NOMO-1 treated with DMSO at 0.1 percent for 48 hours (cell line): ENCODE results near the gene COX4I1.

ENCODE experiments used
- DNase-seq: peaks from one replicate; lab custom pipeline; 2025; ENCODE audit not compliant: unreplicated experiment; lab: John Stamatoyannopoulos, UW

The COX4I1 gene

DNA sequence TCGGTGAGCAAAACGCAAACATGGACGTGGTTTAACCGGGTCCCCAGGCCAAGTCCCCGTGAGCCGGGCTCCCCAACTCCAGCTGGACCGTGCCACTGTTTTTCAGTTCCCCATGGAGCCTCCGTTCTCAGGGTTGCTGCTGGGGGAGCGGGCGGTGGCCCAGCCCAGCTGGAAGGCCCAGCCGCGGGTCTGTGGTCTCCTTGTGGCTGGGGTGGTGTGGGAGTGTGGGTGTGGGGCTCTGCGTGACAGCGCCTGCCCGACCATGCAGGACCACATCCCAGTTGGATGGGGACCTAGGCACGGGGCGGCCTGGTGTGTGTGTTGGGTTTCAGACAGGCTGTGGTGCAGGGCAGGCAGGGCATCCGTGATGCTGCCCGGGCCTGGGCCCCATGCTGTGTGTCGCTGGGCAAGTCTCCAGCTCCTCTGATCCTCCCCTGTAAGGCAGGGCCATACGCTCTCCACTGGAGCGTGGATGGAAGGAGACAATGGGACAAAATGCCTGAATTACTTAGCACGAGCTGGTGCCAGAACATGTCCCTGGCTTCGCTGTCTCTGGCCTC, 40.3 kb downstream of the COX4I1 start:
- DNase-seq: no peak

DNA sequence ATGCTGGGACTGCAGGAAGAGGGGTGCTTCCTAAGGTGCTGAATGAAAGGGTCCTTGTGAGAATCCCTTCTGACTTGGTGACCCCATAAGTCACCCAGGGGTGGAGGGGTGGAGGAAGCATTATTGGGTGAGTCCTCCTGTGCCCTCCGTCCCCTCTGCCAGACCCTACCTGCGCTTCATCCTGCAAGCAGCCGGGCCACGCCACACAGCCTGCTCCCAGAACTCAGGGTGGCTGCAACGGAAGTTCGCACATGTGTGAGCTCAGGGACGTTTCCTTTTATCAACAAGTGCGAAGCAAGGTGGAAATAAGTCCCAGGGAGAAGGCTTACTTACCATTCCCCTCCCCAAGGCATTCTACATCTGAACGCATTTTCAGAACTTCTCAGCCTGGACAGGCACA, 40.9 kb downstream of the COX4I1 start:
- no peak for DNase-seq

DNA sequence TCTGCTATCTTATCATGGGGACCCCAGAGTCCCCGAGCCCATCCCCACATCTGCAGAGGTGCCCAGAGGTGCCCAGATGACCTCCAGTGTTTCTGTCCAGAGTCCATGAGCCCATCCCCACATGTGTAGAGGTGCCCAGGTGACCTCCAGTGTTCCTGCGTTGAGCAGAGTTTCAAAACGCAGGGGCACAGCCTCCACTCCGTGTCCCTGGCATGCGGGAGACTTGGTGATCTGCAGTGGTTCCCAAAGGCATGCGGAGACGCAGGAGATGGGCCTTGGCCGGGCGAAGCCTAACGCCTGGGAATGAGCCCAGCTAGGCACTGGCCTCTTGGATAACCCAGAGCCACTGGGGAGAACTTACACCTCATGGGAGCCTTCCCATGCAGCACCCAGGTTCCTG, 41.3 kb downstream of the COX4I1 start:
- DNase-seq: no peak

DNA sequence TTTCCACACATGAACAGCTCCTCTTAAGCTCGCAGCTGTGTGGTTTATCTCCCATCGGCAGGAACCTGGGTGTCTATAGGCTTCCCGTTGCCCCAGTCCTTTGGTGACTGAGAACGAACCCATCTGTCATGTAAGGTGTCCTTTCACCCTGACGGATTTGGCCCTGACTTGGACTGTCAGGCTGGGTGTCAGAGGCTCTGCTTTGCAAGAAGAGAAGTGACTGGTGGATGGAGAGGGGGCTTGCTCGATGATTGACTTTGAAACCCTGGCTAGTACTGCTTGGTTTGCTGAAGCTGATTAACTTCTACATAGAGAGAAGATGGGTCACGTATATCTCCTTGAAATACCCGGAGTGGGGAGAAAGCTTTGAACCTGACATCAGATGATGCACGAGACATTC, 42.9 kb downstream of the COX4I1 start:
- no peak for DNase-seq

DNA sequence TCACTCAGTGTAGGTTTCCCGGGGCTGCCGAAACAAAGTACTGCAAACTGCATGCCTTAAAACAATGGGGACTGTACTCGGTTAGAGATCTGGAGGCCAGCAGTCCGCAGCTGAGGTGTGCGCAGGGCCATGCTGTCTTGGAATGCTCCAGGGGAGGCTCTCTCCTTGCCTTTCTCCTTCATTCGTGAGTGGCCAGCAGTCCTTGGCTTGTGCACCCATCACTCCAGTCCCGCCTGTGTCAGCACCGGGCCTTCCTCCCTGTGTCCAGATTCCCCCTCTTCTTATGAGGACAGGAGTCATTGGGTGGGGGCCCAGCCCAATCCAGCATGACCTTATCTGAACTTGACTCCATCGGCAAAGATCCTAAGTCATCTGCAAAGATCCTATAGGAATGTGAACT, 43.4 kb downstream of the COX4I1 start:
- no peak for DNase-seq

DNA sequence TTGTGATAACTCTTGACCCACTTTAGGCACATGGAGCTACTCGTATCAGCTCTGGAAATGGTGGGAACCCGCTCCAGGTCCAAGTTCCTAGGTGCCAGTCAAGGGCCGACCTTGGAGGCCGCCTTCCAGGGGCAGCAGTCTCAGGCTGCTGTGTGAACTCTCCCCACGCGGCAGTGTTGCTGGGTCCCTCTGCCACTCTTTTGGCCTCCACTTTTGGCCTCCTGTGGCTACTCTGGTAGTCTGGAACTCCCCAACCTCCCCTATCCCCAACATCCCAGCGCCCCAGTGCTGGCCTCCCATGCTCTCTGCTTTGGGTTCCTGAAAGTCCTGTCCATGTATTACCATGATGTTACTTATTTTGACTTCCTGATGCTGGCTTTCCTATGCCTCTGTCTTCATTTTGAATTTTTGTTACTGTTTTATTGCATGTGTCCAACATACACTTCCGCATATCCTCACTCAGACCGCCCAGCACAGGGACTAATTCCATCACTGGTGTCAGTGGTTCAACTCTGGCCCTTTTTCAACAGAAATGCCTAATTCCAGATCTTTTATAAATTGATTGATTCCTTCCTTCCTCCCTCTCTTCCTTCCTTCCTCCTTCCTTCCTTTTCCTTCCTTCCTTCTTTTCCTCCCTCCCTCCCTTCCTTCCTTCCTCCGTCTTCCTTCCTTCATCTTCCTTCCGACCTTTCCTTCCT, 44.1 kb downstream of the COX4I1 start:
- DNase-seq: no peak

DNA sequence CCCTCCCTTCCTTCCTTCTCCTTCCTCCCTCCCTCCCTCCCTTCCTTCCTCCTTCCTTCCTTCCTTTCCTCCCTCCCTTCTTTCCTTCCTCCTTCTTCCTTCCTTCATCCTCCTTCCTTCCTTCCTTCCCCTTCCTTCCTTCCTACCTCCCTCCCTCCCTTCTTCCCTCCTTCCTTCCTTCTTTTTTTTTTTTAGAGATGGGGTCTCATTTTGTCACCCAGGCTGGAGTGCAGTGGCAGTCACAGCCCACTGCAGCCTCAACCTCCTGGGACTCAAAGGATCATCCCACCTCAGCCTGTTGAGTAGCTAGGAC, 44.6 kb downstream of the COX4I1 start:
- DNase-seq: no peak

DNA sequence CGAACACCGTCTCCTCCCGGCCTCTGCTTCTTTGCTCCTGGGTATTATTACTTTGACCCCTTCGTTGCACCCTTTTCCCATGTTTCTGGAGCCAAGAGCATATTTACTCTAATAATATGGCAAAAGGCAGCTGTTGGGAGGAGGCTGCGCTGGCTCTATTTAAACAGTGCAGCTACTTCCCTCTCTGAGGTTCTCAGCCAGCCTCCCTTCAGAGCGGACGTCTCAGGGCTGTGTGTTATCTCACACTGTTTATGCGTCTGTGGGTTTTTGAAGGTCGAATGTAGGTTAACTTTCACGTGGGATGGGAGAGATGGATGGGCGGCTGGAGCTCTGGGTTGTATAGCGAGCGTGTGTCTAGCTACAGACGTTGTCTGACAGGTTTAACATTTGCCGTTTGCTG, 45.3 kb downstream of the COX4I1 start:
- peak; percentile 35 for DNase-seq

DNA sequence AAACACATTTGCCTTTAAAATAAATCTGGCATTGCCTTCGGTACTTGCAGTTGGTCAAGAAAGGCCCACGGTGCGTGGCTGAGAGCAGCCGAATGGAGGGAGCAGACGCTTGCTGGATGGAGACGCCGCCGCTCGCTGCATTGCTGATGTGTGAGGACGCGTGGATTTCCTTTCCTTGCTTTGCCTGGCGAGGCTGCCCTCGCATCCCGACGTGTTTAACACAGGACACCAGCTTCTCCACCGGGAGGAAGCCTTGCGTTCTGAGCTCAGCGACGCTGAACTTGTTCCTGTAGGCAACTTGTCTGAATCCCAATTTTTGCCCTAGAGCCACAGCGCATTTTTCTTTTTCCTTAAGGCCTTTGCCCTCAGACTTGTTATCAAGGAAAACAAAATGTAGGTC, 45.8 kb downstream of the COX4I1 start:
- no peak for DNase-seq

DNA sequence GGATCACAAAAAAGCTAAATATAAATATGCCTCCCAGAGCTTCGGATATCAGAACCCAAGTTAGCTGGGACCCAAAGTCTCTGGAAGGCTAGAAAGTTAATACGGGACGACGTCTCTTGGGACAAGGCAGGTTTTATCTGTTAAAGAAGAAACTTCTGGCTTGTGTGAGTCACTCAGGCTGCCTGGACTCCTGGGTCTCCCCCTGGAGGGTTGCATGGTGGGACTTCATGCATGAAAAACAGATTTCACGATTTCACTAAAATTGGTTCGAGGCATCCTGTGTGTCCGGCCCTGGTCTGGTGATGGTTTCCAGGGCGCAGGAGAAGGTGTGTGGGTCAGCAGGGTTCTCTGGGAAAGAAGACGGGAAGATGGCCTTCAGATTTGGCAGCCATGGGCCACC, 47.0 kb downstream of the COX4I1 start:
- DNase-seq: no peak

DNA sequence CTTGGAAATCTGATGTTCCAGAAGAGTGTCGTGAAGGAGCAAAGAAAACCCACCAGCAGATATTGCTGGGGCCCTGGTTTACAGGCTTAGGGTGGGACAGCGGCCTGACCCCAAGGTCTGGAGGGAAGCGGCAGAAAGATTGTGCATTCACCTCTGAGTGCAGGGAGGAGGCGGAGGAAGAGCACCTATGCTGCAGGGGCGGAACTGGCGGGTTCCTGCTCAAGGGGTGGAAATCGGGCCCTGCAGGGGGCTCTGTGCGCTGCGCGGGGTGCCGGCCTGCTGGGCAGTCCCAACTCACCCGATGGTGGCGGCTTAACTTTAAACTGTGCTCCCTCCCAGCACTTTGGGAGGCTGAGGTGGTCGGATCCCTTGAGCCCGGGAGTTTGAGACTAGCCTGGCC, 47.5 kb downstream of the COX4I1 start:
- no peak for DNase-seq

DNA sequence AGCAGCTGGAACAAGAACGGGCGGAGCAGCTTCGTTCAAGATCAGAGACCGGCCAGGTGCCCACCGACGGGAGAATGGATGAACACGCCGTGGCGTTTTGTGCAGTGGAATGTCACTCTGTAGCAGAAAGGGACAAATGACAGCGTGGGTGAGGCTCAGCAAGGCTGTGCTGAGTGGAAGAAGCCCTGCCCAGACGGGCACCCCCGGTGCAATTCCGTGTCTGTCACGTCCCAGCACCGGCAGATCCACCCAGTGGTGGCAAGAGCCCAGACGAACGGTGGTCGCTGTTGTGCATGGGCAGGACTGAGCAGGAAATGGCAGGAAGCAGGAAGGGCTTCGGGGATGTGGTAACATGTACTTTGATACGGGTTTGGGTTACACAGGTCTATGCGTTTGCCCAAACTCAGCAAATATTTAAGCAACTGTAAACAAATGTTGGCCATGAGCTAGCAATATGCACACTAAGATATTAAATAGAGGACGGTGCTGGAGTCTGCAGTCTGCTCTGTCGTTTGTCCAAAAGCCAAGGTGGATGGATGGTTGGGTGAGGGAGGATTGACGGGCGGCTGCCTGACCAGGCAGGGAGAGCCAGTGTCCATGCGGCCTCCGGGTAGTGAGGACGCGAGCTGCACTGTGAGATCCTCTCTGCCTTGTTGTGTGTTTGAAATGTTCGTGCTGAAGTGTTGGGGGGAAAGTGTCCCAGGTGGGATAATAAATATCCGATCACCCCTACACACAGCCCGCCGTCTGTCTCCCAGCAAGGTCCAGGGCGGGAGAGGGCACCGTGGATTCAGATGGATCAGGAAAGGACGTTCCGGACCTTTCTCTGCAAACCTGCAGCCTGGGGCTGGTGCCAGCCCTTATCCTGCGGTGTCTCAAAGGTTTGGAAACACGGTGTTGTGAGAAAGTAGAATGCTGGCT, 48.4 kb downstream of the COX4I1 start:
- DNase-seq: peak; percentile 17

DNA sequence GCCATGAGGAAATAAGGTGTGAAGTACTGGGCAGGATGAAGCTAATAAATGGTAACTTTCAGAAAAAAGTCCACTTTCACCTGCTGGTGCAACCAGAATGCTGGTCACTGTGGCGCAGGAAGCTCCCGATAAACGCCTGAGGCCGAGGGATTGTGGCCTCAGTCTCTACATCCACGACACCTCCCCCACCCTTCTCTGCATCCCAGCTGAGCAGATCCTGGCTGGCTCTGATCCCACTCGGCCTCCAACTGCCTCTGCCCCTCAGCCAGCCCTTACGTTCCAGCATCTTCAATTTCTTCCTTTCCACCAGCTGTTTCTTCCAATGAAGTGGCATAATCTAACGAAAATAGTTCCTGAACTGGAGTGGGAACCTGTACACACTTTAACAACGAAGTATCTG, 49.5 kb downstream of the COX4I1 start:
- no peak for DNase-seq

DNA sequence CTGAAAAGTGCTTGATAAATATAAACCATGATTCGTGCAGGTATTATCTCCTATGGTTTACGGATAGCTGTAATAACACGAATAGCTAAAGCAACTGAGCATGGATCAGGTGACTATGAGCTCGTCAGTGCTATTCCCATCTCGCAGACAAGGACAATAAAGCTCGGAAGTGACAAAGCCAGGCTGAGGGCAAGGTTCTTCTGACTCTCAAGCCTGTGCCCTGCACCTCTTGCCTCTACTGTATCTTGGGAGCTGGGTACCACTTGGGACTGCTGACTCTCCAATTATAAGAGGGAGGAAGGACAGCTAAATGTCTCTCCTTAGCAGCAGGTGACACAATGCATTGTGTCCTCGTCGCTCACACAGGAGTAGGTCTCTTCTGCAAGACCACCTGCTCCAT, 49.9 kb downstream of the COX4I1 start:
- no peak for DNase-seq

DNA sequence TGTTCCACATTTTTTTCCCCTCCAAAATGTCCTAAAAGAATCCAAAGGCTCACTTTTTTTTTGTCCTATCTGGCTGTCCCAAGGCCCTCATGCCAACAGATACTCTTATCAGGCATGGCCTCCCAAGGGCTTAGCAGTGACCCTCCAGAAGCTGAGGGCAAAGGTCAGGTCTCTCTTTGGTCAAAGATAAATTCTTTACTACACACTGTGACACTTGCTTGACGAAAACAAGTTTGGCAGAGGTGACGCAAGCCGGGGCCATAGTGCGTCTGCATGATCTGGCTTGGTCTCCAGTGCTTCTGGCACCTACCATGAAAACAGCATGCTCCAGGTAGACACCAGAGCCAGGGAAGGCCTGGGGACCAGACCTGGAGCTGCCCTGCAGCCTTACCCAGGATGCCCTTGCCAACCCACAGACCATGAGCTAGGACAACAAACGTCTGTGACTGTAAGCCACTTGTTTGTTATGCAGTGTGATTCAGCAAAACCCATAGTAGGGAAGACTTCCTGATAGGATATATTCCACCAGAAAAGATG, 50.9 kb downstream of the COX4I1 start:
- no peak for DNase-seq

DNA sequence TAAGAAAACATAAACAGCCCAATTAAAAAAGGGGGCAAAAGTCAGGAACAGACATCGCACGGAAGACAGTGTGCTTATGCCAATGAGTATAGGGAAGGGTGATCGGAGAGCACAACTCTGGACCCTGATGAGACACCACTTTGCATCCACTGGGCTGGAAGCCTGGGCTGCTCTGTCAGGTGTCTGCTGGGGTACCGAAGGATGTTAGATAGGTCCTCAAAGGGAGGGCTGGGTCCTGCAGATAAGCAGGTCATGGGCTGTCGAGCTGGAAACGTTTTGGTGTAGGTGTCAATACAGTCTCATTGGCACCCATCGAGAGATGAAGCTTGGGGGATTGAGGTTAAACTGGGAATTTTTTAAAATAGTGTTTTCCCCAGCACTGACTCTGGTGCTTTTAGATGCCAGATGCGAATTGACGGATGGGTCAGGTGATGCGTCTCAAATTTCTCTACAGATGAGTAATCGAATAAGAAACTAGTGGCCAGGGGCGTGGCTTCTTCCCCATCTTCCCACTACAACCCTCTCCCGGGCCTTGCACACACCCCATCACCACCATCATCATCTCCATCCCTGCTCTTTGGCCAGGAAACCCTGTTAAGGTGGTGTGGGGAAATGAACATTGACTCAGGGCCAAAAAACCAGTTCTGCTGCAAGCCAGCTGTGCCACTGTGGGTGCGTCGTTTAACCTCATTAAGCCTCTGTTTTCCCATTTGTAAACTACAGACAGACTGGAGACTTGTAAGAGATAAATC, 51.7 kb downstream of the COX4I1 start:
- DNase-seq: no peak

DNA sequence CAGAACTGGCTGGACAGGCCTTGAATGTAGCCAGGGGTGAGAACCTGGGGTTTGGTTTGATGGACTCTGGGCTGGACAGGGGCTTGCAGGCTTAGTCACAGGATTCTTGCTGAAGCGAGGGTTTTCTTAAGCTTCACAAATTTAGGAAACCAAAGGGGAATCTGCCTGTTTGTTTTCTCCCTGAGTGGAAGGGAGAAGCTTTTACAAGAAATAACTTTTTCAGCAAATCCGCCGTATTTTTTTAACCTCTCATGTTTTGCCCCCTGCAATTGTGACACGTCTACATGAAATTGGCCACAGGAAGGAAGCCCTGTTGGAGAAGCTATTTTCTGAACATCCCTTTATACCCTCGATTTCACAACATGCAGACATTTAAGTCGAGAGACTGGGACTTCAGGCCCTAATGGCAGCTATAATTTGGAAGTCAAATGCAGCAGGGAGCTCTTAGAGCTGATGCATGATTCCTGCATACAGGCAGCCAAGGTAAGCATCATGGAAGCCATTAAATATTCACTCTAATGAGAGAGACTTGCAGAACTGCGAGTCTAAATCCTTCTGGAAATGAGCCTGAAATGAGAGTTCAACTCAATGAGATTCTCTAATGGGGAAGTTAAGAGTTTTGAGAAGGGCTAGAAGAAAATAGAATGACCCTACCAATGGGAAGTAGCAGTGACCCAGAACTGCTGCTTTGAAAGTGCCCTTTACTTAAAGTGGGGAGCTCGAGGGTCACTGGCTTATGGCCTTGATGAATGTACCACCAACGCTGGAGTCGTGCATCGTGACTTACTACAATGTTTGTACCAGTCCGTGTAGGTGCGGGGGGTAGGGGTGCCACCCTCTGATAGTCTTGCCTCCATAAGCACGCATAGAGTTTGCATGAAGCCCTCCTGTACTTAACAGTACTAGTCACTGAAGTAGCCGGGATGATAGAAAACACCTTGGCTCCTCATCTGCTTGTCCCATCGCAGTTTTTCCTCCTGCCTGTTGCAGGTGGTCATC, 54.4 kb downstream of the COX4I1 start:
- DNase-seq: peak; percentile 95

DNA sequence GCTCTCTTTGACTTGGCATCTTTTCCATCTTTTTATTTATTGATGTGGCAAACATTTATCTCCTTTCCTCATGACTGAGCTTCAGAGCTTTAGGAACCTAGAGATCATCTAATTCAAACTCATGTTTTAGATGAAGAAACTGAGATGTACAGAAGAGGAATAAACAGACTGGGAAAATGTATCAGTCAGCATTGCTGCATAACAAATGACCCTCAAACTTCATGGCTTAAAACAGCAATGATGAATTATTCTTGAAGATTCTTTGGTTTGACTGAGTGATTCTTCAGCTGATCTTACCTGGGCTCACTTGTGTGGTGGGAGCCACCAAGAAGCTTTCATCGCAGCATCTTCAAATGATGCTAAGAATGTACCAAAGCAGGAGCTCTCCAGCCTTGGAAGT, 55.4 kb downstream of the COX4I1 start:
- DNase-seq: no peak

DNA sequence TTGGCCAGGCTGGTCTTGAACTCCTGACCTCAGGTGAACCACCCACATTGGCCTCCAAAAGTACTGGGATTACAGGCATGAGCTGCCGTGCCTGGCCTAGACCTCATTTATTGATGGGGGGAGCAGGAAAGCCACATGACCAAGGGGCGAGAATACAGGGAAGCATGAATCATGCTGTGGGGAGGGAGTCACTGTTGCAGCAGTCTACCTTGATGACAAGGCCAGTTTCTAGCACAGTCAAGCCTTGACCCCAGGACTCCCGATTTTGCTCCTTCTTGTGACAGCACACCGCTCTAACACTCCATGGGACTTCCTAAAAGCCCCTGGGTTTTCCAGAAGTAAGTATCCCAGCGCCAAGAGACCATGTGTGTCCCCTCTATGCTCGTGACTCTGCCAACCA, 56.6 kb downstream of the COX4I1 start:
- peak; percentile 6 for DNase-seq

DNA sequence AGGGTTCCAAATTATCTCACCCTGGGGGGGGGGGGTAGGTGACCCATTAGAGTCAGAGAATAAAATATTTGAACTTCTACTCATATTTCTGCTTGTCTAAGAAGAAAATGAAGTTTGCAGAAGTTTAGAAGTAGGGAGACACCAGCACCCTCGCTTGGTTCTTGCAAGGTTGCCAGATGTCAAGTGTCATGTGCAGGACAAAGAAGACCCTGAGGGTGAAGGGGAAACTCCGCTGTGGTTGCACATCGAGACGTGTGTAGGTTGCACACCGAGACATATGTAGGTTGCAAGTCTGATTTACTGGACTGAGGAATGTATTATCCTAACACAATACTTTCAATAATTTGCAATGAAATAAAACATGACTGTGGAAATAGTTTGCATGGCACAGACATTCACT, 57.1 kb downstream of the COX4I1 start:
- DNase-seq: no peak
